HepG2 (cell line): ENCODE results near the gene GPR31. TPM values are rescaled to one million over a fixed set of nuclear protein-coding genes. Genes with fewer than 3 reads are reported as not detected.

Source experiments
- BCL6 ChIP-seq: IDR thresholded peaks from 2 replicates; pipeline ENCODE4 v1.6.1; 2016; ENCODE audit warnings: missing genetic modification reagents, missing compliant biosample characterization
- DNMT1 ChIP-seq: sonication (generic); formaldehyde crosslinking; IDR thresholded peaks from 2 replicates; pipeline ENCODE4 v1.5.1; 2020; ENCODE audit warnings: mild to moderate bottlenecking, missing genetic modification reagents
- ELF4 ChIP-seq: sonication (generic); formaldehyde crosslinking; IDR thresholded peaks from 2 replicates; pipeline ENCODE4 v1.5.0; 2020; ENCODE audit warnings: missing genetic modification reagents, mild to moderate bottlenecking, moderate library complexity, borderline replicate concordance
- HMG20A ChIP-seq: IDR thresholded peaks from 2 replicates; pipeline ENCODE4 v1.6.1; 2016; ENCODE audit warnings: borderline replicate concordance
- HMGA1 ChIP-seq: sonication (generic); formaldehyde crosslinking; conservative IDR thresholded peaks from 2 replicates; pipeline ENCODE4 v1.4.0; 2020; ENCODE audit warnings: missing genetic modification reagents
- HOXA7 ChIP-seq: sonication (generic); formaldehyde crosslinking; IDR thresholded peaks from 2 replicates; pipeline ENCODE4 v1.8.1; 2022; ENCODE audit warnings: mild to moderate bottlenecking, missing genetic modification reagents, moderate library complexity
- KLF9 ChIP-seq: IDR thresholded peaks from 2 replicates; pipeline ENCODE4 v1.6.1; 2016; ENCODE audit warnings: low read depth
- MIER3 ChIP-seq: IDR thresholded peaks from 2 replicates; pipeline ENCODE4 v1.6.1; 2016; ENCODE audit warnings: missing compliant biosample characterization, borderline replicate concordance
- NAIF1 ChIP-seq: sonication (generic); formaldehyde crosslinking; IDR thresholded peaks from 2 replicates; pipeline ENCODE4 v1.5.0; 2020; ENCODE audit warnings: mild to moderate bottlenecking, missing genetic modification reagents, borderline replicate concordance
- RELA ChIP-seq: sonication (generic); formaldehyde crosslinking; IDR thresholded peaks from 2 replicates; pipeline ENCODE4 v1.4.0; 2020; ENCODE audit warnings: missing genetic modification reagents
- TEAD3 ChIP-seq: optimal IDR thresholded peaks from 2 replicates; pipeline ENCODE3; 2016; ENCODE audit warnings: borderline replicate concordance
- ZBTB7B ChIP-seq: sonication (generic); formaldehyde crosslinking; IDR thresholded peaks from 2 replicates; pipeline ENCODE4 v1.4.0; 2020; ENCODE audit warnings: missing genetic modification reagents
- ZNF329 ChIP-seq: sonication (generic); formaldehyde crosslinking; IDR thresholded peaks from 2 replicates; pipeline ENCODE4 v1.9.0; 2021; ENCODE audit warnings: low read depth, mild to moderate bottlenecking, missing genetic modification reagents
- ZNF670 ChIP-seq: sonication (generic); formaldehyde crosslinking; IDR thresholded peaks from 2 replicates; pipeline ENCODE4 v1.8.0; 2022; ENCODE audit warnings: mild to moderate bottlenecking, missing genetic modification reagents, borderline replicate concordance
- ZSCAN12 ChIP-seq: sonication (generic); formaldehyde crosslinking; IDR thresholded peaks from 2 replicates; pipeline ENCODE4 v1.9.0; 2021; ENCODE audit warnings: mild to moderate bottlenecking, missing genetic modification reagents
- polyA plus RNA-seq, 8 experiments: library from polyadenylated mRNA; depleted of rRNA in 3 of 8; stranded (reverse) in 7 of 8; unstranded in 1 of 8; fragments of >200 nt; fragmentation: Illumina TruSeq in 4 of 8; extraction: Trizol in 4 of 8; gene quantifications; 2 replicates each; pipeline versions ENCODE4 v1.2.1 to v1.2.3, GENCODE V29; 2011 to 2016; ENCODE audit warnings: low read depth in 4 of 8, missing spikeins in 1 of 8, mixed read lengths in 1 of 8; ENCODE audit not compliant: insufficient read depth in 1 of 8
- total RNA-seq, 5 experiments: library from RNA; depleted of rRNA; stranded (reverse); fragments of >200 nt; fragmentation: Illumina TruSeq; extraction: Trizol; gene quantifications; 2 replicates each; pipeline ENCODE4 v1.2.3, GENCODE V29; 2016; ENCODE audit warnings: low read depth in 1 of 5
- TF ChIP-seq, protein P1 (sequence below): sonication (generic); formaldehyde crosslinking; IDR thresholded peaks from 2 replicates; pipeline ENCODE4 v1.4.0; 2020; ENCODE audit warnings: mild to moderate bottlenecking, missing genetic modification reagents
- TF ChIP-seq, protein P2 (sequence below): sonication (generic); formaldehyde crosslinking; IDR thresholded peaks from 2 replicates; pipeline ENCODE4 v1.5.1; 2020; ENCODE audit warnings: mild to moderate bottlenecking, moderate library complexity, missing genetic modification reagents
- TF ChIP-seq, protein P3 (sequence below): IDR thresholded peaks from 2 replicates; pipeline ENCODE4 v1.6.1; 2016; ENCODE audit warnings: low read depth

The GPR31 gene
- total and polyA plus RNA-seq, 2 of the 13 experiments (the other 11 are each of a cell fraction or from before 2014, with no cell fraction given): not detected

DNA sequence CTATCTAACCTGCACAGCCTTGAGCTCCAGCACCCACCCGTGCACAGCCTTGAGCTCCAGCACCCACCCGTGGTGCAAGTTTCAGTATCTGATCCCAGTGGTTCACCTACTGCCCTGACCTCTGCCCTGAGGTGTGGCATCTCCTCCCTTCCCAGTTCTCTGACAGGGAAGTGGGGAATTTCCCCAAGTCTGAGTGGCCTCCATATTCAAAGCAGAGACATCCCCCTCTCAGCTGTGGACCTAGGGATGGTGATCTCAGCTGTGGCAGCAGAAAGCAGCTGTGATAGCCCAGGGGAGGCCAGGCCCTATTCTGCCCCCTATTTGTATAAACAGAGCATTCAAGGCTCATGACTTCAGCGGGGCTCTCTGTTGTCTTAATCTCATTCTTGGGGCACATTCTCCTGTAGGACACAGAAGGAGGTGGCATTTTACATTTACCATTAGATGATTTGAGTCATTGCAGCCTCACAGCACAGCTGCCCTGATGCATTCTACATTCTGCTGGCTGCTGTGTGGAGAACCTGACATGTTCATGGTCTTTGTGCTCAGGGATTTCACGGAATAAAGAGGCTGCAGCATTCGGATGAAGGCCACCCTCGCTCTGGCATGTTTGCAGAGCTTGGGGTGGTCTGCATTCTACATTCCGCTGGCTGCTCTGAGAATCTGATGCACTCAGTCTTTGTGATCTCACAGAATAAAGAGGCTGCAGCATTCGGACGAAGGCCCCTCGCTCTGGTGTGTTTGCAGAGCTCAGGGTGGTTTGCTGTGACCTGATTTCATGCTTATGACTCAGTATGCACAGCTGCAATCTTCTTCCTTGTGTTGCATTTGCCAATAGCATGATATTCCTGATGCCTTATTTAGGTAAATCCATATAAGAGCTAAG is 16.9 kb downstream of the GPR31 start (continued):
- TF ChIP-seq, protein P1, sequence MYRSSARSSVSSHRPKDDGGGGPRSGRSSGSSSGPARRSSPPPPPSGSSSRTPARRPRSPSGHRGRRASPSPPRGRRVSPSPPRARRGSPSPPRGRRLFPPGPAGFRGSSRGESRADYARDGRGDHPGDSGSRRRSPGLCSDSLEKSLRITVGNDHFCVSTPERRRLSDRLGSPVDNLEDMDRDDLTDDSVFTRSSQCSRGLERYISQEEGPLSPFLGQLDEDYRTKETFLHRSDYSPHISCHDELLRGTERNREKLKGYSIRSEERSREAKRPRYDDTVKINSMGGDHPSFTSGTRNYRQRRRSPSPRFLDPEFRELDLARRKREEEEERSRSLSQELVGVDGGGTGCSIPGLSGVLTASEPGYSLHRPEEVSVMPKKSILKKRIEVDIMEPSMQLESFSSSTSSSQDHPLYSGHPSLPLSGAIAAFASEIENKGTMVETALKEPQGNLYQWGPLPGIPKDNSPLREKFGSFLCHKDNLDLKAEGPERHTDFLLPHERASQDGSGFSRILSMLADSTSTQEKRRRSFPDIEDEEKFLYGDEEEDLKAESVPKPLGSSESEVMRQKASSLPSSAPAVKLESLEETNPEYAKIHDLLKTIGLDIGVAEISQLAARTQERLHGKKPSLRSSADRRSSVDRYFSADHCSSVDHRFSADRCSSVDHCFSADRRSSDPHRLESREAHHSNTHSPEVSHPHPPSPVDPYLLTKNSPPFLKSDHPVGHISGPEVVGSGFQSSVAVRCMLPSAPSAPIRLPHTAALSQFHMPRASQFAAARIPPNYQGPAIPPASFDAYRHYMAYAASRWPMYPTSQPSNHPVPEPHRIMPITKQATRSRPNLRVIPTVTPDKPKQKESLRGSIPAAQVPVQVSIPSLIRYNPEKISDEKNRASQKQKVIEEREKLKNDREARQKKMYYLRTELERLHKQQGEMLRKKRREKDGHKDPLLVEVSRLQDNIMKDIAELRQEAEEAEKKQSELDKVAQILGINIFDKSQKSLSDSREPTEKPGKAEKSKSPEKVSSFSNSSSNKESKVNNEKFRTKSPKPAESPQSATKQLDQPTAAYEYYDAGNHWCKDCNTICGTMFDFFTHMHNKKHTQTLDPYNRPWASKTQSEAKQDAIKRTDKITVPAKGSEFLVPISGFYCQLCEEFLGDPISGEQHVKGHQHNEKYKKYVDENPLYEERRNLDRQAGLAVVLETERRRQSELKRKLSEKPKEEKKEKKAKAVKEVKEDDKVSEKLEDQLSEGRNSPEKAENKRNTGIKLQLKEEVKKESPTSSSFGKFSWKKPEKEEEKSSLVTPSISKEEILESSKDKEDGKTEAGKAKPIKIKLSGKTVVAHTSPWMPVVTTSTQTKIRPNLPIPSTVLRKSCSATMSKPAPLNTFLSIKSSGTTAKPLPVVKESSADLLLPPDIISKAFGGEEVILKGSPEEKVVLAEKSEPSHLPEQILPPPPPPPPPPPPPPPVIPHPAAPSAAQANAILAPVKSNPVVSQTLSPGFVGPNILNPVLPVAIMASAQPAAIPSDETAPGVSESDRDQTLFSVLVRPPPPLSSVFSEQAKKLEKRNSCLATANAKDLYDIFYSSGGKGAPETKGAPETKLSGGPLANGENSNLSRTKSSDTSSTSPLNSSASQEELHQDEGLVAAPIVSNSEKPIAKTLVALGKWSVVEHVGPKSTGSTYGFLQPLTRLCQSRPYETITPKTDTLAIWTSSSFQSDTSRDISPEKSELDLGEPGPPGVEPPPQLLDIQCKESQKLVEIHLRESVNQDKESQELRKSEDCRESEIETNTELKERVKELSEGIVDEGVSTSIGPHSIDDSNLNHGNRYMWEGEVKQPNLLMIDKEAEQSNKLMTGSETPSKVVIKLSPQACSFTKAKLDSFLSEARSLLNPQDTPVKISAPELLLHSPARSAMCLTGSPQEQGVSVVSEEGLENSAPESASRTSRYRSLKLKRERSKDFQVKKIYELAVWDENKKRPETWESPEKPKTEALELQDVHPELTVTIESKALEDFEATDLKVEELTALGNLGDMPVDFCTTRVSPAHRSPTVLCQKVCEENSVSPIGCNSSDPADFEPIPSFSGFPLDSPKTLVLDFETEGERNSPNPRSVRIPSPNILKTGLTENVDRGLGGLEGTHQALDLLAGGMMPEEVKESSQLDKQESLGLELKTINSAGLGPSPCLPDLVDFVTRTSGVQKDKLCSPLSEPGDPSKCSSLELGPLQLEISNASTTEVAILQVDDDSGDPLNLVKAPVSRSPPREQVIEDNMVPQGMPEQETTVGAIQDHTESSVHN (CRISPR knock-in tag): 0 out of 2 replicates have a peak, but pooled peaks have one; percentile 71
- TF ChIP-seq ELF4 (CRISPR knock-in tag) (no peak), BCL6 (peak; percentile 43; the same call in 1 of the 2 replicates), KLF9 (CRISPR knock-in tag) (no peak), HMG20A (CRISPR knock-in tag) (peak; percentile 91), MIER3 (peak; percentile 49; the same call in 1 of the 2 replicates), ZNF329 (CRISPR knock-in tag) (no peak), HOXA7 (CRISPR knock-in tag) (no peak), NAIF1 (CRISPR knock-in tag) (0 out of 2 replicates have a peak, but pooled peaks have one; percentile 20), ZNF670 (peak; percentile 74; the same call in 1 of the 2 replicates), DNMT1 (CRISPR knock-in tag) (no peak), TEAD3 (CRISPR knock-in tag) (peak; percentile 91), RELA (CRISPR knock-in tag) (no peak), ZBTB7B (CRISPR knock-in tag) (peak; percentile 93), ZSCAN12 (CRISPR knock-in tag) (0 out of 2 replicates have a peak, but pooled peaks have one; percentile 56), HMGA1 (CRISPR knock-in tag) (0 out of 2 replicates have a peak, but pooled peaks have one; percentile 39)
- TF ChIP-seq, protein P2, sequence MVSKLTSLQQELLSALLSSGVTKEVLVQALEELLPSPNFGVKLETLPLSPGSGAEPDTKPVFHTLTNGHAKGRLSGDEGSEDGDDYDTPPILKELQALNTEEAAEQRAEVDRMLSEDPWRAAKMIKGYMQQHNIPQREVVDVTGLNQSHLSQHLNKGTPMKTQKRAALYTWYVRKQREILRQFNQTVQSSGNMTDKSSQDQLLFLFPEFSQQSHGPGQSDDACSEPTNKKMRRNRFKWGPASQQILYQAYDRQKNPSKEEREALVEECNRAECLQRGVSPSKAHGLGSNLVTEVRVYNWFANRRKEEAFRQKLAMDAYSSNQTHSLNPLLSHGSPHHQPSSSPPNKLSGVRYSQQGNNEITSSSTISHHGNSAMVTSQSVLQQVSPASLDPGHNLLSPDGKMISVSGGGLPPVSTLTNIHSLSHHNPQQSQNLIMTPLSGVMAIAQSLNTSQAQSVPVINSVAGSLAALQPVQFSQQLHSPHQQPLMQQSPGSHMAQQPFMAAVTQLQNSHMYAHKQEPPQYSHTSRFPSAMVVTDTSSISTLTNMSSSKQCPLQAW (CRISPR knock-in tag): peak; percentile 58; the same call in 1 of the 2 replicates
- TF ChIP-seq, protein P3, sequence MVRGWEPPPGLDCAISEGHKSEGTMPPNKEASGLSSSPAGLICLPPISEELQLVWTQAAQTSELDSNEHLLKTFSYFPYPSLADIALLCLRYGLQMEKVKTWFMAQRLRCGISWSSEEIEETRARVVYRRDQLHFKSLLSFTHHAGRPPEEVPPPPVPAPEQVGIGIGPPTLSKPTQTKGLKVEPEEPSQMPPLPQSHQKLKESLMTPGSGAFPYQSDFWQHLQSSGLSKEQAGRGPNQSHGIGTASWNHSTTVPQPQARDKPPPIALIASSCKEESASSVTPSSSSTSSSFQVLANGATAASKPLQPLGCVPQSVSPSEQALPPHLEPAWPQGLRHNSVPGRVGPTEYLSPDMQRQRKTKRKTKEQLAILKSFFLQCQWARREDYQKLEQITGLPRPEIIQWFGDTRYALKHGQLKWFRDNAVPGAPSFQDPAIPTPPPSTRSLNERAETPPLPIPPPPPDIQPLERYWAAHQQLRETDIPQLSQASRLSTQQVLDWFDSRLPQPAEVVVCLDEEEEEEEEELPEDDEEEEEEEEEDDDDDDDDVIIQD (CRISPR knock-in tag): peak; percentile 51; the same call in 1 of the 2 replicates
